Activated T-cell treated with anti-CD3 and anti-CD28 coated beads, Interleukin-2, amount 50 U/mL, for 24 hours (primary cell): ENCODE measurements around the gene PRM2.
A peak's percentile ranks its signal among the peaks of the same experiment; 100 is the strongest.

Experiments
- DNase-seq: peaks from one replicate; pipeline ENCODE4 v3.0.0-alpha.2; 2020
- H3K27ac Mint-ChIP-seq: 2 replicates; pipeline ENCODE4 v1.8.0; 2020; ENCODE audit warnings: mild to moderate bottlenecking, mixed read lengths
- H3K27me3 Mint-ChIP-seq: 2 replicates; pipeline ENCODE4 v1.8.0; 2020; ENCODE audit warnings: mixed read lengths
- H3K36me3 Mint-ChIP-seq: 2 replicates; pipeline ENCODE4 v1.8.0; 2020; ENCODE audit warnings: low read depth, mixed read lengths
- H3K4me1 Mint-ChIP-seq: 2 replicates; pipeline ENCODE4 v1.8.0; 2020; ENCODE audit warnings: low read depth, mixed read lengths
- H3K4me3 Mint-ChIP-seq: 2 replicates; pipeline ENCODE4 v1.8.0; 2020; ENCODE audit warnings: mild to moderate bottlenecking, moderate library complexity, mixed read lengths
- H3K9me3 Mint-ChIP-seq: 2 replicates; pipeline ENCODE4 v1.8.0; 2020; ENCODE audit warnings: mixed read lengths

PRM2 gene

DNA sequence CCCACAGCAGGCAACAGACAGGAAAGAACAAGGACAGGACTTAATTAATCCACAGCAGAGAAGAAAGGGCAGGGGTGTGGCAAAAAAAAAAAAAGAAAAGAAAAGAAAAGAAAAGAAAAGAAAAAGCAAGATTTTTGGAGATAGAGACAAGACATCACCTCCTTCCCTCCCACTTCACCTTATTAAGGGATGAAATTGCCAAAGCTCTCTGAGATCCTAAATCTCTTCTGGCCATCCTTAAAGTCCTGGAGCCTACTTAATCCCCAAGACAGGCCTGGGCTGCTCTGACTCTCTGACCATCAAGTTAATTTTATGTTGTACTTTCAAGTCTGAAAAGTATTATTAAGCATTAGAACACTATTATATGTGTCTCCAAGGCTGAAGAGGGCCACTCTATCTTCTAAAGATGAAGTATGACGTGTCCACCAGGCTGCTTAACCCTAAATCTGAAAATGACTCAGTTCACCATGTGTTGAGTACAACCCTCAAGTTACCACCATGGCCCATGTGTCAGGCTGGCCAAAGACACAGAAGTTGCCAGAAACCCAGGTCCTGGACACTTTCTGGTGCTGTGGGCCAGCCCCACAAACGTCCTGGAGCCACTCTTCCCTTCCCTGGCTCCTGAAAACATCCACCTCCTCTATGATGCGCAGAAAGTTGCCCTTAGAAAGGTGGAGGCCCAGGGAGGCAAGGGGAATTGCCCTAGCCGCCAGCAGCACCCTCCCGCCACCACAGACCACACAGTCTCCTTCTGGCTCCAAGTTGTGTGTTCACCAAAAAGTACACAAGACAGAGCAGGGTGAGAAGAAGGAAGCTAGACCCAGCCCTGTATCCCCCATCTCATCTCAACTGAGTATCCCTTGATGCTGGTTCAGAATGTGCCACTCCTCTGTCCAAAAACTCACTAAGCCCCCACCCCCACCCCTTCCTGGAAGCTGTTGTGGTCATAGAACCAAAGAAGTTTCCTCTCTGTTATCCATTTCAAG is 23.0 kb downstream of the PRM2 start:
- Mint-ChIP-seq H3K27ac (peak overlapping the region; percentile 98), H3K4me3 (peak overlapping the region; percentile 96), H3K27me3 (no peaks in the 10 kb centered on the region), H3K4me1 (peaks cover 61% of the 10 kb centered on the region), H3K36me3 (peaks cover 59% of the 10 kb centered on the region), H3K9me3 (no peaks in the 10 kb centered on the region)
- peak; percentile 78 for DNase-seq

GRCh38 chr16:11252482-11252931 is 23.8 kb downstream of the PRM2 start:
- Mint-ChIP-seq H3K9me3 (no peaks in the 10 kb centered on the region), H3K27ac (peak overlapping the region; percentile 98), H3K4me3 (peak overlapping the region; percentile 96), H3K4me1 (peaks cover 62% of the 10 kb centered on the region), H3K27me3 (no peaks in the 10 kb centered on the region), H3K36me3 (peaks cover 64% of the 10 kb centered on the region)
- DNase-seq = peak; percentile 62

GRCh38 chr16:11251525-11252481 is 24.5 kb downstream of the PRM2 start:
- Mint-ChIP-seq H3K36me3 (peaks cover 59% of the 10 kb centered on the region), H3K27ac (peak overlapping the region; percentile 98), H3K4me3 (peak overlapping the region; percentile 96), H3K4me1 (peaks cover 61% of the 10 kb centered on the region), H3K27me3 (no peaks in the 10 kb centered on the region), H3K9me3 (no peaks in the 10 kb centered on the region)
- peak; percentile 86 for DNase-seq

GRCh38 chr16:11250786-11251524 is 25.3 kb downstream of the PRM2 start:
- no peaks in the 10 kb centered on the region for H3K27me3 Mint-ChIP-seq
- H3K36me3 Mint-ChIP-seq = peaks cover 55% of the 10 kb centered on the region
- peak overlapping the region; percentile 96 for H3K4me3 Mint-ChIP-seq
- no peaks in the 10 kb centered on the region for H3K9me3 Mint-ChIP-seq
- peaks cover 66% of the 10 kb centered on the region for H3K4me1 Mint-ChIP-seq
- no peak for DNase-seq
- H3K27ac Mint-ChIP-seq = peak overlapping the region; percentile 98

DNA sequence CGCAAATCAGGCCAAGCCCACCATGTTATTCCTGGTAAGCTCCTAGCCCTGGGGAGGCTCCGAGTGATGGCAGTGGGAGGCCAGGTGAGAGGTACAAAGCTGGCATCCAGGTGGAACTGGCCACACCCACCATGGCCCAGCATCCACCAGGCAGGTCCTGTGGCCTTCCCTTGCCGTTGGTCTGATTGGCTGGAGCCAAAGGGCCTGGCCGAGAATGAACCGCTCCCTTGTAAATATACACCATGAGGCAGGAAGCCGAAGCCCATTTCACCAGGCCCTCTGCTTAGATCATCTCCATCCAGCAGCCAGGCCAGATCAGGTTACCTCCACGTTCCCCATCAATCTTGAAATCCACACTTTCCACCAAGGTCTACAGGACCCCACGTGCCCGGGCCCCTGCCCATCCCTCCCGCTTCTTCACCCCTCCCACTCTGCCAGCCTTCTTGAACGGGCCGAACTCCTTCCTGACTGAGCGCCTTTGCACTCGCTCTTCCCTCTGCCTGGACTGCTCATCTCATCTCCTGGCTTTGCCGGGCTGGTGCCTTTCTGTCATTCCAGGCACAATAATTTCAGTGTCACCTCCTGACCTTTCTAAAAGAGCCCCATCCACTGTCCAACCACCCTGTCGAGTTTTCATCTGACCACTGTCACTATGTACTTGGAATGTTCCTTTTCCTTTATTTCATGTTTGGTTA is 26.0 kb downstream of the PRM2 start:
- Mint-ChIP-seq H3K27me3 (no peaks in the 10 kb centered on the region), H3K4me3 (no peak overlapping the region), H3K27ac (peak overlapping the region; percentile 98), H3K9me3 (no peaks in the 10 kb centered on the region), H3K4me1 (peaks cover 73% of the 10 kb centered on the region), H3K36me3 (peaks cover 53% of the 10 kb centered on the region)
- DNase-seq = peak; percentile 57

DNA sequence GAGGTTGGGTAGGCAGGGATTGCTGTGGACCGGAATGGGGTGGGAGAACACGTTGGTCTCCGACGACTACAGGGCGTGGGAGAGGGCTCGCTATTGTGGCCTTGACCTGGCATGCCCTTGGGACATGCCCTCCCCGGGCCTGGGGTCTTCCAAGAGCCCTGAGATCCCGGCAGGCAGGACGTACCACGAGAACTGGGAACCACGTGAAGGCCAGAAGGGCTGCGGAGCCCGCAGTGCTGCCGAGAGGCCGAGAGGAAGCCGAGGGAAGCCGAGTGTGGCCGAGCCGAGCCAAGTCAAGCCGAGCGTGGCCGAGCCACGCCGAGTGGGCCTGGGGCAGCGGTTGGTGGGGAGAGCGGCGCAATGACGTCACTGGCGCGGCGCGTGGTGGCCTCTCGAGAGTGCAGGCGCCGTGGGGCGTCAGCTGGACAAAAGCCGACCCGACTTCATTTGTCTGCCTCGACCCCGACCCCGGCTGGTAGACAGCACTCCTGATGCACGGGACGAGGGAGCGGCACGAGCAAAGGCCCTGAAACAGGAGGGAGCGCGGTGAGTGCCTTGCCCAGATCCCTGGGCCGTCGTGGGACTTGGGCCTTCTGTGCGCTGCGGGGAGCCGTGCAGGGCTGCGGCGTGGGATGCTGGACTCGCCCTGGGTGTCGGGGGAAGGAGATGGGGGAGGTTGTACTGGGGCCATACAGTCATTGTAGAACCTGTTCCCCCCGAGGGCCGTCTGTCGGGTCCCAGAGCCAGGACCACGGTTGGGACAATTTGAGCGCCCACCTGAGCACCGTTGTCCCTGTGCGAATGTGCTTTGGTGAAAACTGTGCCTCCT is 26.8 kb downstream of the PRM2 start:
- Mint-ChIP-seq H3K27ac (peak overlapping the region; percentile 79), H3K36me3 (peaks cover 47% of the 10 kb centered on the region), H3K4me1 (peaks cover 77% of the 10 kb centered on the region), H3K27me3 (no peaks in the 10 kb centered on the region), H3K4me3 (no peak overlapping the region), H3K9me3 (no peaks in the 10 kb centered on the region)
- DNase-seq = no peak

- Mint-ChIP-seq H3K27ac (peak overlapping the region; percentile 90), H3K4me1 (peaks cover 70% of the 10 kb centered on the region), H3K27me3 (no peaks in the 10 kb centered on the region), H3K36me3 (peaks cover 33% of the 10 kb centered on the region), H3K9me3 (no peaks in the 10 kb centered on the region), H3K4me3 (no peak overlapping the region)
- no peak for DNase-seq
Observed at GRCh38 chr16:11248133-11248532, 28.1 kb downstream of the PRM2 start.

- Mint-ChIP-seq H3K27me3 (no peaks in the 10 kb centered on the region), H3K4me1 (peaks cover 51% of the 10 kb centered on the region), H3K36me3 (peaks cover 15% of the 10 kb centered on the region), H3K9me3 (no peaks in the 10 kb centered on the region), H3K4me3 (no peak overlapping the region), H3K27ac (peak overlapping the region; percentile 60)
- DNase-seq = no peak
Observed at GRCh38 chr16:11245988-11246387, 30.3 kb downstream of the PRM2 start.

- no peaks in the 10 kb centered on the region for H3K27me3 Mint-ChIP-seq
- H3K4me1 Mint-ChIP-seq = peaks cover 46% of the 10 kb centered on the region
- no peak for DNase-seq
- H3K9me3 Mint-ChIP-seq = no peaks in the 10 kb centered on the region
- peak overlapping the region; percentile 60 for H3K27ac Mint-ChIP-seq
- H3K4me3 Mint-ChIP-seq = no peak overlapping the region
- H3K36me3 Mint-ChIP-seq = peaks cover 10% of the 10 kb centered on the region
Observed at GRCh38 chr16:11245222-11245737, 31.0 kb downstream of the PRM2 start.

DNA sequence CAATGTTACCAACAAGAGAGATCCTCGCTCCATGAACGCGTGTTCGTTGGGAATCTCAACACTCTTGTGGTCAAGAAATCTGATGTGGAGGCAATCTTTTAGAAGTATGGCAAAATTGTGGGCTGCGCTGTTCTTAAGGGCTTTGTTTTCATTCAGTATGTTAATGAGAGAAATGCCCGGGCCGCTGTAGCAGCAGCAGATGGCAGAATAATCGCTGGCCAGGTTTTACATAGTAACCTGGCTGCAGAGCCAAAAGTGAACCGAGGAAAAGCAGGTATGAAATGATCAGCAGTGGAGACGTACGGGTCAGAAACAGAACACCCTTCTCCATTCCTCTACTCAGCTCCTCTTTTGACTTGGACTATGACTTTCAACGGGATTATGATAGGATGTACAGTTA is 33.6 kb downstream of the PRM2 start:
- Mint-ChIP-seq H3K9me3 (no peaks in the 10 kb centered on the region), H3K4me3 (no peak overlapping the region), H3K27ac (no peak overlapping the region), H3K36me3 (peaks cover 1% of the 10 kb centered on the region), H3K27me3 (no peaks in the 10 kb centered on the region), H3K4me1 (peaks cover 34% of the 10 kb centered on the region)
- no peak for DNase-seq

- Mint-ChIP-seq H3K27me3 (no peaks in the 10 kb centered on the region), H3K4me1 (peaks cover 34% of the 10 kb centered on the region), H3K4me3 (no peak overlapping the region), H3K36me3 (no peaks in the 10 kb centered on the region), H3K9me3 (no peaks in the 10 kb centered on the region), H3K27ac (no peak overlapping the region)
- DNase-seq = no peak
Observed at GRCh38 chr16:11241480-11242204, 34.6 kb downstream of the PRM2 start.
